ENCODE data around the gene MICB.
"Not testable (repeated sequence)": the region's sequence is repeated elsewhere in the genome, so short reads cannot be mapped to it uniquely, and the experiment has no call there.

Gene MICB

DNA sequence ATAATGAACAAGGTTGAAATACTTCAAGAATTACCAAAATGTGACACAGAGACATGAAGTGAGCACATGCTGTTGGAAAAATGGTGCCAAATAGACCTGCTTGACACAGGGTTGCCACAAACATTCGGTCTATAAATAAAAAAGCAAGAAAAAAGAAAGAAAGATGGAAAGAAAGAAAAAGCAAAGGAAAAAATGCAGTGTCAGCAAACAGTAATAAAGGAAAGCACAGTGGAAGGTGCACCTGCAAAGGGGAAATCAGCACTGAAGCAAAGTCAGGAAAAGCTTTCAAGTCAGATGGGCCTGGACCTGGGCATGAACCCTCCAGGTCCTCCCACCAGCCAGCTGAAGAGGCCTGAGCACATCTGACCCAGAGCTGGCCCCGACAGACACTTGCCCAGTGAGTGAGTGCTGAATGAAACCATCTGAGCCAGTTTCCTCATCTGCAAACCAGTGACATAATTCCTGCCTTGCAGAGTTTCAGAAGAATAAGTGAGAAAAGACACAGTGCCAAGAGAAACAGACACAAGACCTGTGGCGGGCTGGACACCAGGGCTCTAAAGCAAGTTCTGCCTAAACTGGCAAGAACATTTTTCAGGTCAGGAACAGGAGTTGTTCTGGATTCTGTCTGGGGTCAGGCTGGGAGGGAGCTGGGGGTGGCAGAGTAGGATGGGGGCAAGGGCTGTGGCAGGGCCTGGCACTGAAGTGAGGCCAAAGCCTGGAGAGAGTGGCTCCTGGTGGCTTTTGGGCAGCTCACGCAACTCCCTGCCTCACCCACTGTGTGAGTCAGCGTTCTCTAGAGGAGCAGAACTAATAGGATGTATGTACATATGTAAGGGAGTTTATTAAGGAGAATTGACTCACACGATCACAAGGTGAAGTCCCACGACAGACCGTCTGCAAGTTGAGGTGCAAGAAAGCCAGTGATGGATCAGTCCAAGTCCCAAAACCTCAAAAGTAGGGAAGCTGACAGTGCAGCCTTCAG is 23.9 kb upstream of the MICB start:
- no peak for DNase-seq (ENCODE audit: low spot score)

DNA sequence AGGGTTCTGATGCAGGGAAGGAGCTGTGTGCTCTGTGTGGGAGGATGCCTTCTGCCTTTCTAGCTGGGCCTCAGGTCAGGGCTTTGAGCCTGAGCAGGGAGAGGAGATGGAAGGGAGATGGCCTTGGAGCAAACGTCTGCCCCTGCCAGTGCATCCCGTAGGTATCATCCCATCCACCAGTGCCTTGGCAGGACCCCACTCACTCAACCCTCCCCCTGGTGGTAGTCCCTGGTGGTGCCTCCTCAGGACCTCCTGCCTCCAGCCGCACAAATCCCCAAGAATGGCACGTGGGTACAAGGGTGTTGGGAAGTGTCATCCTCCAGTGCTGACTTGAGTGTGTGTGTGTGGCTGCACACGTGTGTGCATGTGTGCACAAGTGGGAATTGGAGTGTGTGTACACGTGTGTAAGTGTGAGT is 23.1 kb upstream of the MICB start:
- no peak for DNase-seq (ENCODE audit: low spot score)

DNA sequence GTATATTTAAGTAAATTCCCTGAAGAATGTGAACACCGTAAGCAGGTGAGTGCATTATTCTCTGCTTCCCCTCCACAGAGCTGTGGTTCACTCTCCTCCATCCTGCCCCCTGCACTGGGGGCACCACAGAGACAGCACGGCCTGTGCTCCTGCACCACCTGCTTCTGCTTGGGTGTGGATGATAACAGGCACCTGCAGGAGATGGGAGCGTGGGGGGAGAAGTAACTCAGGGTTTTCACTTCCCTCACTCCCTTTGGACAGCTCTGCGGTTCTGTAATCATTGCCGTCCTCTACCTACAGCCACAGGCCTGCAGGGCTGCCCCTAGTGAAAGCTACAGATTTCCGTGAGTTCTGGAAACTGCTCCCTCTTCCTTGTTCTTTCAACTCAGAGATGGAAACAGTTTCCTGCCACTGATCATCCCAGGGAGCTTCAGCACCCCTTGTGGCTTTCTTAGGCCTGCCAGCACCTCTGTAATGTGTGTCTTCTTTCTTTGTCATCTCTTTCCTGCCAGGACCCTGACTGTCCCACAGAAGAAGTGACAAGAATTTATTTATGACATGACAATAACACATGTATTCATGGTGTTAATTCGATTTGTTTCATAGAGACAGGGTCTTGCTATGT is 21.3 kb upstream of the MICB start:
- no peak for DNase-seq (ENCODE audit: low spot score)

DNA sequence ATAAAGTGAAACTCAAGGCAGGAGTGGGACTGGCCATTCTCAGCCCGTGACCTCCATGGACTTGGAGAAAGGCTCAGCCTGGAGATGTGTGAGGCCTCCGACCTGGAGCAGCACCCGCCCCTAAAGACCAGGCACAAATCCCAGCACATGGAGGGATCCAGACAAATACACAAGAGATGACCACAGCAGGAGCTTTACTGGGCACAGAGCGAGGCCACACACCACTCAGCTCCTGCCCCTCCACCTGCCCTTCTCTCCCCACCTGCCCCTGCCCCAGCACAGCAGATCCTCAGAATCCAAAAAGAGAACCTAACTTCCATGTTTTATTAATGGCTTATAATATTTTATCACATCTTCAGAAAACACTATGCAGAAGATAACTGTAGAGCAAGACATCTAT is 20.4 kb upstream of the MICB start:
- DNase-seq (ENCODE audit: low spot score), result no peak

DNA sequence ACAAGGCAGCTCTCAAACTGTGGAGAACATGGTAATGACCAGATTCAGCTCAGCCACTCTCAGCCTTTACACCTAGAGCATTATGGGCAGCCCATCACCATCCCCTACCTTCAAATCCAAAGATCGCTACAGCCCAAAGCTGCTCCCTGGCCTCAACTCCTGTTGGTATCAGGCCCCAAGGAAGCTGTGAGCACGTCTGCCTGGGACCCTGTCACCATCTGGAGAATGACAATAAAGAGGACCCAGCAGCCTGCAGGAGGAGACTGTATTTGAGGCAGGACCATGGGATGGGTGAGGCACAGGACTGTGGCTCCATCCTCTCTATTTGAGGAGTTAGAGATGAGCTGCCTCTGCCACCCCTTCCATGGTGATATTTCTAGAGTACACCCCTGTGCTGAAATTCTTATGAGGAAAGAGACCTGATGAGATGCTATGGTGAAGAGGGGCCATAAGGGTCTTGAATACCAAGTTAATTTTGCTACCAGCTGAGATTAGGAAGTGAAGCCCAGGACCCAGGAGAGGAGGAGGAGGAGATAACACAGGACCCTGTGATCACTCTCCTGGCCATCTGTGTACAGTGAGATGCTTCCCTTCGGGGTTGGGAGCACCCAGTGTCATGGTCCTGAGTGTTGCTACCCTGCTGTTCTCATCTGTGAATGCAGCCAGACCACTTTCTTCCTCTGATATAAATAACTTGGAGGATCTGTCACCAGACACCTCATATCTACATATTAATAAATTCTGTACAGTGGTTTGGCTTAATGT is 19.6 kb upstream of the MICB start:
- no peak for DNase-seq (ENCODE audit: low spot score)

DNA sequence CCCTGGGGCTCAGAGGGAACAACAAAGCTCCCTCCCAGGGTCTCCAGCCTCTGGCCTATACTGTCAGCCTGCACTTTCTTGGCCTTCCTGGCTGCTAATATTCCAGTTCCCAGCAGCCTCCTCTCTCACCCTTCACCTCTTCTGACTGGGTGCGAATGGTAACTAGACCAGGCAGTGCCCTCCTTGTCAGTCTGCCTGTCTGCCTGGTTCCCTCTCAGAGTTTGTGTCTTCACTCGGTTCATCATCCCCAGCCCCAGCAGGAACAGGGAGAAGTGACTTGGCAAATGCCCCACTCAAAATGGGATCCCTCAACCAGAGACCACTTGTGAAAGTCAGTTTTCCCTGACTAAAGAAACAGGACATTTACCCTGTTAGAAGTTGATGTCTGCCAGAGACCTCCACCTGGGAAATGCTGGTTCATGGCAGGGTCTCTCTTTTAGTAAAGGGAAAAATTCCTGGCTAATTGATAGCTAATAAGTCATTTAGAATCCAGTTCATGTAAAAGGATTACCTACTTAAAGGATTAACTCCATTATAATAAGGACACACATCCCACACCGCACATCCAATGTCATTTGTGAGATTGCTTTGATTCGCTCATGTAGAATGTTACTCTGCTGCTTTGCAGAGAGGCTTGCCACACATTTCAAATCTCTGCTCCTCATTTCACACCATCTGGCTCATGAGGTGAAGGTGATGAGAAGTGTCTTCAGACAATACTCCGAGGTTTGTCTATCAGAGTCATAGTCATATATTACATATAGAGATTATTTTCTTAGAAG is 18.6 kb upstream of the MICB start:
- DNase-seq (ENCODE audit: low spot score), result no peak

DNA sequence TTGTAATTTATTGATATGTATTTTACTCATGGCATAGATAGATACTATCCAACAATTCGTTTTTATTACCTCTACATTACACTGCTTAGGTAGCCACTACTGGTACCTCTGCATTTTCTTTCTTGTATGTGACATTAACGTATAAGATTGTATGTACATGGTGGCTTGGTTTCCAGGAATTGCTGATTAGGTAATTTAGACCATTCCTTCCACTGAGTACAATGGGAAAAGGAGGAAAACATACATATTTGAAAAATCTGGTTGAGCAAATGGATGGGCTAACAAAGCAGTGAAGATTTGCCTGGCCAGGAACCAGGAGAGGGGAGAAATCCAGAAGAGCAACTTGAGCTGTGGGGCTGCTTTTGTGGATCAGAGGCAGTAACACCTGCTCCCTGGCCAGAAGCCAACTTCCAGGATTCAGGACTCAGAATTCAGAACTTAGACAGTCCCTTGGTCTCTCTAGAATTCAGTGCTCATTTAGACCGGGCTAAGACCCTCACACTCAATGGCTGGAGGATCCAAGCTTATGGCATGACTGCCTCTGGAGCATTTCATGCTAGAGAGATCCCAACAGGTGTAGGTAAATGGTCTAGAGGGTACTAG is 17.9 kb upstream of the MICB start:
- DNase-seq (ENCODE audit: low spot score), result no peak

DNA sequence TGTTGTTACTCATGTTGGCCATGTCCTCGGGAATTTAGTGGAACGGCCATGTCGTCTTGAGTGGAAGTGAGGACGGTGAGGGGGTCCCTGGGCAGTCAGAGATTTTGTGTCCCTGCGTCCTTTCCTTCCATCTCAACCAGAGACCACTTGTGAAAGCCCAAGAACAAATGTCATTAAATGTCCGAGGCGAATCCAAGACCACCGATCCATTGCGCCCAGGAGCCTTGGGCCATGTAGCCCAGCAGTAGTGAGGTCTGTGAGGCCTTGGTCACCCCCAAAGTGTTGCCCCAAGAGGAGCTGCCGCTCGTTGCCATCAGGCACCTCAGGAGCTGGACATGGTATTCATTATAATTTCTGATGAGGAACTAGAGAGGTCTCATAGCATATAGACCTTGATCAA is 17.4 kb upstream of the MICB start:
- DNase-seq (ENCODE audit: low spot score), result no peak

DNA sequence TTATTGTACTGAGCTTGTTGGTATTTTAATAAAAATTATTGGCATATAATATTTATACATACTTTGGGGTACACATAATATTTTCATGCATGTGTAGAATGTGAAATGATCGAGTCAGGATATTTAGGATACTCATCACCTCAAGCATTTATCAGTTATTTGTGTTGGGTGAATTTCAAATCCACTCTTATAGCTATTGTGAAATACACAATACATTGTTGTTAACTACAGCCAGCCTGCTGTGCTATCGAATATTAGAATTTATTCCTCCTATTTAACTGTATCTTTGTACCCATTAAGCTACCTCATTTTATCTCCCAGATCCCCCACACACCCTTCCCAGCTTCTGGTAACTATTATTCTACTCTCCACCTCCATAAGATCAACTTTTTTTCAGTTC is 14.6 kb upstream of the MICB start:
- DNase-seq (ENCODE audit: low spot score), result no peak

DNA sequence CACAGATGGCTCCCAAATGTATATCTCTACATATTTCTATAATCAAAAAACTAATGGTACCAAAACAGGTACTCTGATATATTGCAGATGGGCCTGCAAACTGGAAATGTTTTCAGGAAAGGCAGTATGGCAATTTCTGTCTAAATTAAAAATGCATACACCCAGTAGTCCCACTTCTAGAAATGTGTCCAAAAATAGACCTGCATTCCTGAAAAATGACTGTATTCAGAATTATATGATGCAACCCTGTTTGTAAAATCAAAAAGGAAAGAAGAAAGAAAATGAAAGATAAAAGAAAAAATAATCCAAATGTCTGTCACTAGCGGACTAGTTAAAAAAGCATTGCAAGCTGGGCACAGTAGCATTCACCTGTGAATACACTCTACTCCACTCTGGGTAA is 12.9 kb upstream of the MICB start:
- DNase-seq (ENCODE audit: low spot score), result no peak

DNA sequence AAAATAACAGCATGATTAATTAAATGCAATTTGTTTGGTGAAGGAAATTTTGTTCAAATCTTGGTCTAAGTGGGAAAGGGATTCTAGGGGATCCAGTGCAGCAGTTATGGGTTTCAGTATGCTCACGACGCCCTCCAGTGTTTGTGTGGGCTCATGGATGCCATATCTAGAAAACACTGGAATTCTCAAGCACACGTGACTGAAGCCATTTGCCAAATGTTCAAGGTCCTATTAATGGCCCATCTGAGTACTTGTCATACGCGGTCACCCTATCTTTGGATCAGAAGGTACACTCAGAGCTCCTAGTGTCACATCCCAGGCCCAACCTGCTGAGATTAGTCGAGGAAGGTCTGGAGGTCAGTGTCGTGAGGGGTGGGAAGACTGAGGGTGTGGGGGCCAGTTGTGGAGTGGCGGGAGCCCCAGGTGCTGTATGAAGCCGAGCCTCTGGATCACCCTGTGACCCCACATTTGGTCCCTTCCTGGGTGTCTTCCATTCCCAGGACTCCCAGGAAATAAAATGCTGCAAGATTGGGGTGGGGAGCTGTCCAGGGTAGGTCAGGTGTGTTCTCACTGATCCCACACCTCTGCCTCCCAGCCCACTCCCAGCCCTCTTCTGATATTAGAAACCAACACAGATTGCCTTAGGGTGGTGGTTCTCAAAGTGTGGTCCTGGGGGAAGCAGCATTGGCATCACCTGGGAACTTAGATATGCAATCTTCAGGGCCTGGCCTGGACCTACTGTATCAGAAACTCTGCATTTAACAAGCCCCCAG is 11.7 kb upstream of the MICB start:
- not testable (repeated sequence) for DNase-seq (ENCODE audit: low spot score)

DNA sequence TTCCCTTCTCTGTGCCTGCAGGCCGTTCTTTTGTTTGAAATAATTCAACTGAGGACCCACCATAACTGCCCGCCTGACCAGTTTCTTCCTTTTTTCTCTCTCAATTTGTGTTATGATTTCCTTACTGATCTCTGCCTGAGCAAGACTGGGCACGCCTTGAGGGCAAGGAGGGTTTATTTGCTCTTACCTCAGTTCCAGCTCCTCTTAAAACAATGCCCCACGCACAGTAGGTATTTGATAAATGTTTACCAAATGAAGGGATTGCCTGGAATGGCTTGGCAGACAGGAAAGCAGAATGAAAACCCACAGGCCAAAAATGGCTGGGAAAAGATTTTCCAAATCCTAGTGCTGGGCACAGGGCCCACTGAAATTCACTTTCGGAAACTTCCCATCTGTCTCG is 10.3 kb upstream of the MICB start:
- DNase-seq (ENCODE audit: low spot score), result not testable (repeated sequence)

DNA sequence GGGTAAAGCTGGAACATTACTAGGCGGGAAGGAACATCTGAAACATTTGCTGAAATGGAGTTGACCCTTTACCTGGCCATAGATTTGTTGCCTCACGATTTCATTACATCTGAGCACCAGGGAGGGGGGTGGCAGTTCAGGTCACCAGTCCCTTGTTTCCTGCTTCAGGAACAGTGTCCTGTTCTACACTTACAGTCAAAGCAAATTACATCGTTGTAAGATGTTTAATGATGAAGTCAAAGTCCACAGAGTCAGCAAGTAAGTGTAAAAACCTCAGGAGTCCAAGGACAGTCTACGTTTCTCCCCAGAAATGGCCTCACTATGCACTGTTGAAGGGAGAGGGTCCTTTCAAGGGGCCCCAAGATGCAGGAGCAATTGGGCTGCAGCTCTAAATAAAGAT is 8.9 kb upstream of the MICB start:
- DNase-seq (ENCODE audit: low spot score), result no peak

DNA sequence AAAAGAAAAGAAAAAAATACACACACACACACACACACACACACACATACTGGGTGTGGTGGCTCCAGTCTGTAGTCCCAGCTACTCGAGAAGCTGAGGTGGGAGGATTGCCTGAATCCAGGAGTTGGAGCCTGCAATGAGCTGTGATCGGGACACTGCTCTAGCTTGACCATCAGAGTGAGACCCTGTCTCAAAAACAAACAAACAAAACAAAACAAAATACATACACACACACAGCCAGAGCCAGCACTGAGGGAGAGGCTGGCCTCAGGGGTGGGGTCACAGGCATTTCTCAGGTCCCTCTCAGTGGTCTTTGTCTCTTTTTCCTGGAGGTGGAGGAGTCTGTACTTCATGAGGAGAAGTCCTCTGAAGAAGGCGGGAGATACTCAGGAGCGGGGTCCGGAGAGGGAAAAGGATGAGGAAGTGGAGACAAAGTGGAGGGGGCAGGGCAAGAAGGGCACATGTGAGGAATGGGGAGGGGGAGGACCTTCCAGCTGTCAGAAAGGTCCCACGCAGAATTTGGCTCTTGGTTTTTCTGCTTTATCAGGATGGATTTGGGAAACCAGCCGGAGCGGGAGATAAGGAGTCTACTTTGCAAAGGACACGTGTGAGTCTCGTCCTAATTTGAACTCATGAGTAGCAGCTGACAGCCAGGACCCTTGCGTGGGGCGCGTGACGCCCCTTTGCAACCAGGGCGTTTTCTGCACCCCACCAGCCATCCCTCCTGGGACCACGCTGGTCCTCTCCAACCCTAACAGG is 7.7 kb upstream of the MICB start:
- DNase-seq (ENCODE audit: low spot score), result no peak

DNA sequence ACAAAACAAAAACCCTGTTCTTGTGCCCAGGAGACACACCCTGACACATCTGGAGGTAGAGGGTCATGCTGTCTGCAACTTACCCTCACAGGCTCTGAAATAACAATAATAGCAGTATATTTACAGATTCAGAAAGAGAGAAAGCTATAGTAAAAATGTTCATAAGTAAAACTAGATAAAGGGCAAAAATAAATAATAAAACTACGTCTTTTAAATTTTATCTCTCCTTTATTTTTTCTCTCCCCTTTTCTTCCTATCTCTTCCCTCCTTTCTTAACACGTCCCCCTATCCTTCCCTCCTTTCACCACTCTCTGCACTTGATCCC is 4.4 kb upstream of the MICB start:
- not testable (repeated sequence) for DNase-seq (ENCODE audit: low spot score)

DNA sequence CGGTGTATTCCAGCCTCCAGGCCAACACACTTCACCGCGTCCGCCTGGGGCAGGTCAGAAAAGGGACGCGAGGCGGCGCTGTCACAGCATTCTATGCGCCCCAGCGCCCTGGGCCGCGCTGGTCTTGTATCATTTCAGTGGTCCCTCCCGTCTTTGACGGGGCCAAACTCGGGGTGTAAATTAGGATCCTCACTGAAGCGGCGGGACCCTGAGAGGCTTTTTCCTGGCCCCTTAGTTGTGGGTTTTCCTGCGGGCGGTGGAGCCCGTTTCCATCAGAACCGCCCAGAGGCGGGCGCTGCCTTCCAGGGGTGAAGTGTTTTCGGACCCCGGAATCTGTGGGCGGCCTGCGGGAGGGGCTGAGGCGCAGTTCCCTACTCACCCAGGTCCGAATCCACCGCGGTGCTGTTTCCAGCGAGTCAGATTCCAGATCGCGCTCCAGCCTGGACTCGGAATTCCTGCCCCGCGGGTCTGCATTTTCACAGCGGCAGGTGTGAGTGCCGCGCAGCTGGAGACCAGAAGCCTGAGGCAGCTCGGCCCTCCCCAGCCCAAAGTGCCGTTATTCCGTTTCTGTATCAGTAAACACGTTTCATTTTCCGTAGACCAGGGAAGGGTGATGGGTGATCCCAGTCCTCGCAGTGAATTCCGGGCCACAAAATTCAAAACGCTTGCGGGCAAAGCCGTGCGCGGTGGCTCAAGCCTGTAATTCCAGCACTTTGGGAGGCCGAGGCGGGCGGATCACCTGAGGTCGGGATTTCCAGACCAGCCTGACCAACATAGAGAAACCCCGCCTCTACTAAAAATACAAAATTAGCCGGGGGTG is 3.9 kb upstream of the MICB start:
- DNase-seq (ENCODE audit: low spot score), result peak; percentile 48

DNA sequence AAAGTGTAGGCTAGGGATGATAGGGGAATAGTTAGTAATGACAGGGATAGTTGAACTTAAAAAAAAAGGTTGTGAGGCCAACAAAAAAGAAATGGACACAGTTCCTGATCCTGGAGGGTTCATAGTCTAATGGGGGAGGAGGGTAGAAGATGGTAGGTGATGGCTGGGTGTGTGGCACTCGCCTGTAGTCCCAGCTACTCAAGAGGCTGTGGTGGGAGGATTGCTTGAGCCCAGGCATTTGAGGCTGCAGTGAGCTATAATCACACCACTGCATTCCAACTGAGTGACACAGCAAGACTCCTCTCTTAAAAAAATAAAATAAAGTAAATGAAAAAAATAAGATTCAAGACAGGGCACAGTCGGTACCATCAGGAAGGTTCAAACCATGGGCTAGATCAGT is 2.4 kb upstream of the MICB start:
- no peak for DNase-seq (ENCODE audit: low spot score)

DNA sequence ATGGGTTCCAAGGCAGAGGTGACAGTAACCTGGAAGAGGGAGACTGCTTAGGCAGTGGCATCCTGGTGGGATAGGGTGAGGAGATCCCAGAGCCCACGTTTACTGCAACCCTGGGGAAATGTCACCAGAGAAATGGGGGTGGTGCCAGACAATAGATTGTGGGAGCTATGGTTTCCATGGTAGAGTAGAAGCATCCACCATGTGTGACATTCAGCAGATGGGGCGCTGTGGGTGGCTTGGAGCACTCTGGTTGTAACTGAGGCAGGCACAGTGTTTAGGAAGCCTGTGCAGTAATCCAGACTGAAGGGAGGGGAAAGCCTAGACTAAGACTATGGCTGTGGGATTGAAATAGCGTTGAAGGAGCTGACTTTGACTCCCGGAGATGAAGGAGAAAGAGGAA is 1.1 kb upstream of the MICB start:
- DNase-seq (ENCODE audit: low spot score), result not testable (repeated sequence)

DNA sequence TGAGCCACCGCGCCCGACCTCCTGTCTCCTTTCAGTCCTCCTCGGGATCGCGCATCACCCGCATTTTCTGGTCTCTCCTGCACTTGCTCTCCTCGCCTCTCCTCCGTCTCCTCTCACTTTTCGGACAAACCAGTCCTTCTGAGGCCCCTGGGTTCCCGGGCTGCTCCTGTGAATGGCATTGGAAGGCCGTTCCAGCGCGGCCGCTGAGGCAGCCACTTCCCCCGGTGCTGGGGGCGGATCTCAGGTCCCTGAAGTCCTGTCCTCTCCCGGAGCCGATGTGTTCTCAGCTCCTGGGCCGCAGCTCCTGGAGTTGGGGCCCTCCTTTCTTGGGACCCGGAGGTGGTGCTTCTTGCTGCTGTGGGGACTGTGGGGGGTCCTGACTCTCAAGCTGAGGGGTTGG is 803 bp downstream of the MICB start:
- no peak for DNase-seq (ENCODE audit: low spot score)
